Measurements from ENCODE around the gene IDUA. TPM values are rescaled to one million over a fixed set of nuclear protein-coding genes. Genes with fewer than 3 reads are reported as not detected.

The IDUA gene
- total and polyA plus RNA-seq, 2 of the 4 experiments (the other 2 are of a cell fraction) = 0.72 to 12.5 TPM

- Histone ChIP-seq H3K9ac (ENCODE audit: low read depth, low read length) (no peak overlapping the region), H2BK5ac (ENCODE audit: low read depth, low read length, poor library complexity, severe bottlenecking) (no peak overlapping the region), H4K5ac (ENCODE audit: low read depth, low read length) (no peak overlapping the region), H3K27ac (ENCODE audit: insufficient read depth, low read length) (no peak overlapping the region), H3K36me3 (ENCODE audit: control insufficient read depth, insufficient read depth, low read length) (peaks cover 4% of the 10 kb centered on the region; the same call in 1 of the 2 replicates), H3K4me3 (ENCODE audit: insufficient read depth, low read depth, low read length) (no peak overlapping the region), H3K56ac (ENCODE audit: extremely low read depth, insufficient read depth, low read length) (no peak overlapping the region), H4K8ac (ENCODE audit: low read depth in 2 of 2, low read length in 2 of 2) (no peak overlapping the region), H3K4ac (ENCODE audit: low read depth, low read length) (no peak overlapping the region), H3K9me3 (ENCODE audit: control insufficient read depth, insufficient read depth, low read length) (no peaks in the 10 kb centered on the region), H2AFZ (replicated peaks; ENCODE audit: low read length, poor library complexity) (no peak overlapping the region), H2BK20ac (ENCODE audit: low read depth, low read length) (no peak overlapping the region), H3K23ac (ENCODE audit: low read depth, low read length) (no peak overlapping the region), H3K27me3 (ENCODE audit: control insufficient read depth, insufficient read depth, low read length) (peaks cover 34% of the 10 kb centered on the region), H2BK15ac (ENCODE audit: low read depth, low read length) (no peak overlapping the region), H3K4me2 (ENCODE audit: low read depth, low read length) (no peak overlapping the region), H3K9me1 (ENCODE audit: insufficient read depth, low read length) (no peaks in the 10 kb centered on the region), H4K91ac (ENCODE audit: insufficient read depth, low read depth, low read length) (no peak overlapping the region), H3K18ac (ENCODE audit: low read depth, low read length) (no peak overlapping the region), H2AK5ac (ENCODE audit: low read depth, low read length) (no peak overlapping the region), H2AK9ac (replicated peaks; ENCODE audit: low read depth, low read length, poor library complexity) (no peak overlapping the region), H2BK120ac (ENCODE audit: low read depth, low read length) (no peak overlapping the region), H3K79me1 (ENCODE audit: low read depth in 1 of 2, low read length in 2 of 2) (0 out of 4 replicates have a peak, but pooled peaks cover 0 to 4% of the 10 kb centered on the region in 2 experiments), H3K14ac (replicated peaks; ENCODE audit: low read depth, low read length) (no peak overlapping the region), H3K4me1 (ENCODE audit: control insufficient read depth, insufficient read depth, low read length) (peaks cover 3% of the 10 kb centered on the region; the same call in 1 of the 2 replicates), H4K20me1 (ENCODE audit: insufficient read depth, low read length) (peaks cover 11% of the 10 kb centered on the region)
- CTCF ChIA-PET = no interaction called here
- no TSS peak for BruUV-seq (replicated peaks)
- intact Hi-C loops (cut with micrococcal nuclease) = no loop called here
- ATAC-seq (ENCODE audit: low read depth) (no peak), DNase-seq (no peak)
- POLR2A ChIA-PET (ENCODE audit: unreplicated experiment) = no interaction called here
- in situ Hi-C loops (cut with MboI; ENCODE audit: low sequenced_read_pairs) = no loop called here
- dilution Hi-C loops (cut with HindIII; ENCODE audit: low sequenced_read_pairs, unreplicated experiment) = no loop called here
- no peak for TF ChIP-seq CHD1 (IDR thresholded peaks at IDR 0.05; ENCODE audit: low read depth, low read length)
- no peak for TF ChIP-seq RCOR1 (IDR thresholded peaks at IDR 0.05; ENCODE audit: insufficient replicate concordance, low read length)
- 0 out of 2 replicates have a peak, but pooled peaks have one; percentile 3 for TF ChIP-seq CTCF (conservative IDR thresholded peaks at IDR 0.05; ENCODE audit: low read depth, low read length)
- WGBS, 2 experiments (ENCODE audit: extremely low coverage in 2 of 2, insufficient read length in 1 of 2) = 76% methylated on average over 14 of the region's 23 CpGs; no CpG with 5 or more reads in 1 of the 2 experiments
Measured at GRCh38 chr4:995311-996026, 8.6 kb downstream of the IDUA start.
